B cell (primary cell): ENCODE measurements around the gene TSPYL1. TPM values are rescaled to one million over a fixed set of nuclear protein-coding genes. Genes with fewer than 3 reads are reported as not detected.

Experiments
- ATAC-seq: fragments of 200-7000 bp; cut with Tn5 transposase; one replicate; pipeline ENCODE4 v1.10.0; 2021; ENCODE audit warnings: low read depth, mild to moderate bottlenecking, moderate number of reproducible peaks, moderate library complexity
- CTCF ChIA-PET: fragments of 350-600 bp; sonication (Branson Sonifier 250); formaldehyde crosslinking; loops from one replicate; lab custom pipeline; 2021; ENCODE audit warnings: antibody characterized with exemption, inconsistent platforms; lab: Charles Lee
- POLR2A ChIA-PET: fragments of 350-600 bp; sonication (Branson Sonifier 250); formaldehyde crosslinking; loops from one replicate; lab custom pipeline; 2021; ENCODE audit warnings: antibody characterized with exemption; lab: Charles Lee
- DNase-seq: peaks from one replicate; pipeline ENCODE4 v3.0.0; 2013
- H2AFZ ChIP-seq: 2 replicates; pipeline ENCODE4 v1.6.1; 2012; ENCODE audit warnings: mild to moderate bottlenecking, low read depth, low read length; ENCODE audit not compliant: insufficient read depth, poor library complexity, severe bottlenecking
- H3K27ac ChIP-seq, 2 donors: 1 replicate in 1 of 2; 2 replicates in 1 of 2; pipeline ENCODE4 v1.5.1; 2012 to 2013; ENCODE audit warnings: low read length in 2 of 2, mild to moderate bottlenecking in 2 of 2, moderate library complexity in 1 of 2
- H3K27me3 ChIP-seq, 4 experiments: fragments of 200-600 bp in 1 of 4; sonication (generic) in 1 of 4; replicated peaks in 1 of 4; 1 replicate in 2 of 4; 2 replicates in 2 of 4; pipeline versions ENCODE4 v1.6.1 to v1.7.0; 2013 to 2016; ENCODE audit warnings: low read length in 3 of 4, mild to moderate bottlenecking in 2 of 4, mixed read lengths in 1 of 4, moderate library complexity in 1 of 4; ENCODE audit not compliant: insufficient read depth in 4 of 4, control insufficient read depth in 3 of 4; ENCODE audit errors: control extremely low read depth in 1 of 4
- H3K36me3 ChIP-seq, 2 experiments: replicated peaks in 1 of 2; 1 replicate in 1 of 2; 2 replicates in 1 of 2; pipeline versions ENCODE4 v1.6.1 to v1.7.1; 2013; ENCODE audit warnings: low read length in 1 of 2; ENCODE audit not compliant: insufficient read depth in 2 of 2, control insufficient read depth in 1 of 2; ENCODE audit errors: control extremely low read depth in 1 of 2, extremely low read depth in 1 of 2
- H3K4me1 ChIP-seq, 2 donors: fragments of 200-600 bp in 1 of 2; sonication (generic) in 1 of 2; 1 replicate in 1 of 2; 2 replicates in 1 of 2; pipeline versions ENCODE4 v1.5.1 to v1.6.1; 2013 to 2017; ENCODE audit warnings: low read length in 2 of 2; ENCODE audit not compliant: control insufficient read depth in 2 of 2, insufficient read depth in 2 of 2
- H3K4me2 ChIP-seq: replicated peaks from 2 replicates; pipeline ENCODE3; 2012; ENCODE audit warnings: mild to moderate bottlenecking, low read depth, low read length; ENCODE audit not compliant: poor library complexity, severe bottlenecking
- H3K4me3 ChIP-seq, 5 experiments: fragments of 200-600 bp in 1 of 5; sonication (generic) in 1 of 5; 1 replicate in 3 of 5; 2 replicates in 2 of 5; pipeline versions ENCODE4 v1.5.1 to v1.7.0; 2011 to 2016; ENCODE audit warnings: low read length in 4 of 5, mild to moderate bottlenecking in 4 of 5, low read depth in 2 of 5, control low read depth in 1 of 5, moderate library complexity in 1 of 5; ENCODE audit not compliant: insufficient read depth in 1 of 5; ENCODE audit errors: control extremely low read depth in 1 of 5, extremely low read depth in 1 of 5
- H3K79me2 ChIP-seq: fragments of 200-600 bp; sonication (generic); one replicate; pipeline ENCODE4 v1.6.0; 2016; ENCODE audit warnings: low read length; ENCODE audit not compliant: control insufficient read depth, insufficient read depth
- H3K9ac ChIP-seq: fragments of 200-600 bp; sonication (generic); 2 replicates; pipeline ENCODE4 v1.6.1; 2017; ENCODE audit warnings: mild to moderate bottlenecking, low read length, moderate library complexity
- H3K9me3 ChIP-seq, 3 donors: one replicate each; pipeline versions ENCODE4 v1.6.1 to v1.7.1; 2013; ENCODE audit warnings: low read length in 2 of 3; ENCODE audit not compliant: control insufficient read depth in 2 of 3, insufficient read depth in 1 of 3; ENCODE audit errors: control extremely low read depth in 1 of 3
- H4K20me1 ChIP-seq: 2 replicates; pipeline ENCODE4 v1.6.0; 2012; ENCODE audit warnings: mild to moderate bottlenecking, low read length; ENCODE audit not compliant: insufficient read depth, control insufficient read depth, poor library complexity, severe bottlenecking
- H3K27ac Mint-ChIP-seq: one replicate; pipeline ENCODE4 v1.8.0; 2021; ENCODE audit warnings: mixed read lengths
- H3K27me3 Mint-ChIP-seq: one replicate; pipeline ENCODE4 v1.8.0; 2021; ENCODE audit warnings: mixed read lengths
- H3K4me1 Mint-ChIP-seq: one replicate; pipeline ENCODE4 v1.8.0; 2021; ENCODE audit warnings: mixed read lengths
- H3K4me3 Mint-ChIP-seq: one replicate; pipeline ENCODE4 v1.8.0; 2021; ENCODE audit warnings: mixed read lengths
- H3K9me3 Mint-ChIP-seq: one replicate; pipeline ENCODE4 v1.8.0; 2022; ENCODE audit warnings: mixed read lengths; ENCODE audit not compliant: insufficient read depth
- CTCF ChIP-seq: fragments of 200-600 bp; IDR thresholded peaks from one replicate; pipeline ENCODE4 v1.8.0; 2022; ENCODE audit warnings: antibody characterized with exemption, mild to moderate bottlenecking
- EZH2 ChIP-seq: IDR thresholded peaks from 2 replicates; pipeline ENCODE4 v1.6.1; 2012; ENCODE audit warnings: borderline replicate concordance, low read depth, mild to moderate bottlenecking, moderate library complexity, low read length; ENCODE audit not compliant: insufficient read depth, poor library complexity, severe bottlenecking
- WGBS: methylation state at CpG from one replicate; pipeline ENCODE4 v1.1.5; 2013; ENCODE audit warnings: missing lambda C conversion rate; ENCODE audit not compliant: insufficient coverage; 5-methylcytosine and 5-hydroxymethylcytosine counted together
- intact Hi-C: fragments of 100-400 bp; cut with micrococcal nuclease; formaldehyde crosslinking; loops from one replicate; pipeline ENCODE4 v1.10.0; 2022
- polyA plus RNA-seq: library from polyadenylated mRNA; depleted of rRNA; stranded (reverse); fragments of >200 nt; gene quantifications from 2 replicates; pipeline ENCODE4 v1.2.3, GENCODE V29; 2012
- total RNA-seq, 2 donors: library from RNA; stranded (reverse); fragments of 120-200 nt in 1 of 2; gene quantifications; 1 replicate in 1 of 2; 2 replicates in 1 of 2; pipeline versions ENCODE4 v1.2.3 to v1.2.4, GENCODE V29; 2013 to 2022

The TSPYL1 gene
- total and polyA plus RNA-seq, 2 donors (not counting 1 experiment from before 2014, with no cell fraction given), result 93.3 to 101 TPM

DNA sequence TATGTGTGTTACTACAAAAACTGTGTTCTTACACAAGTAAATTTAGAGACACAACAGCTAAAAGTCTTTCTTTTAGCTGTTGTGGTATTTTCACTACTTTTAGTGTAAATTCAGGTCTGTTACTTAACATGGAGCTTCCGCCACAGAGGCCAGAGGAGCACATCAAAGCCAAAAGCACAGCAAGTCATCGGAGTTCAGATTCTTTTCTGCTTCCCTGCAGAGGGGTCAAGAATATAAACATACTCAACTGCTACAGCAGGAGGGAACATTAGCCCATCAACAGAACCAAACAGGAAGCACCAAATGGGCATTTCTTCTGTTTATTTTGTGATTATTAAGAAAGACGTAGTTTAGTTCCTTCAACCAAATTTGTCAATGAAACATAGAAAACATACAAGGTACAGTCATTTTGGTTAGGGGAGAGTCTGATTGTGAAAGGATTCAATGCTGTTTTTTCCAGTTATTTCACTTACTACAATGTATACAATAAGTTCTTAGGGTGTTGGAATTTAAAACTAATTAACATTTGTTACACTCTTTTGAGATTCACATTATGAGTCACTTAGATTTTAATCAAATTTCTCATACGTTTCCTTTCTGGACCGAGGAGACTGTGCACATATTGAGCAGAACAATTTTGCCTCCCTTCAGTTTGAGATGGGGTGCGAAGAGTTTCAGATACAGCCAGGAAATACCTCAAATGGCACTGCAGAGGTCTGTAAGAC, 48.2 kb upstream of the TSPYL1 start:
- CTCF ChIA-PET, result no interaction called here
- Histone ChIP-seq H3K4me1 (no peaks in the 10 kb centered on the region), H2AFZ (no peak overlapping the region), H3K36me3 (no peaks in the 10 kb centered on the region), H3K27ac (no peak overlapping the region), H3K79me2 (no peaks in the 10 kb centered on the region), H3K4me2 (no peak overlapping the region), H3K9me3 (no peaks in the 10 kb centered on the region), H3K9ac (no peak overlapping the region), H3K4me3 (no peak overlapping the region), H4K20me1 (no peaks in the 10 kb centered on the region), H3K27me3 (no peaks in the 10 kb centered on the region)
- no peak for DNase-seq
- intact Hi-C loops, result no loop called here
- Mint-ChIP-seq H3K9me3 (no peaks in the 10 kb centered on the region), H3K27ac (no peak overlapping the region), H3K4me1 (no peaks in the 10 kb centered on the region), H3K27me3 (no peaks in the 10 kb centered on the region), H3K4me3 (no peak overlapping the region)
- no peak for ATAC-seq
- 88% methylated on average over 4 of the region's 6 CpGs for WGBS
- POLR2A ChIA-PET, result no interaction called here
- TF ChIP-seq EZH2 (no peak), CTCF (no peak)

GRCh38 chr6:116326996-116327395, 47.3 kb upstream of the TSPYL1 start:
- TF ChIP-seq EZH2 (no peak), CTCF (no peak)
- no CpG with 5 or more reads among the region's 4 CpGs for WGBS
- H3K4me2 ChIP-seq, result no peak overlapping the region
- H3K9ac ChIP-seq, result no peak overlapping the region
- no peaks in the 10 kb centered on the region for H3K36me3 ChIP-seq
- no peaks in the 10 kb centered on the region for H3K9me3 Mint-ChIP-seq
- ATAC-seq (no peak), DNase-seq (no peak)
- no peaks in the 10 kb centered on the region for H3K9me3 ChIP-seq
- ChIA-PET CTCF (interaction anchor here (1.1 kb wide), 1 partner anchor 39 kb away, joined by 3 read pairs; no protein-coding TSS in a partner anchor), POLR2A (no interaction called here)
- H3K27ac Mint-ChIP-seq, result no peak overlapping the region
- H3K4me3 Mint-ChIP-seq, result no peak overlapping the region
- no peaks in the 10 kb centered on the region for H3K79me2 ChIP-seq
- H3K4me3 ChIP-seq, result no peak overlapping the region
- intact Hi-C loops, result no loop called here
- no peak overlapping the region for H2AFZ ChIP-seq
- H3K4me1 Mint-ChIP-seq, result no peaks in the 10 kb centered on the region
- no peaks in the 10 kb centered on the region for H3K27me3 ChIP-seq
- no peaks in the 10 kb centered on the region for H3K27me3 Mint-ChIP-seq
- no peak overlapping the region for H3K27ac ChIP-seq
- no peaks in the 10 kb centered on the region for H4K20me1 ChIP-seq
- no peaks in the 10 kb centered on the region for H3K4me1 ChIP-seq
